OCI-LY1 (cell line): ENCODE data around the gene CRYBG3.

Experiments
- H2AFZ ChIP-seq: fragments of 200-600 bp; sonication (generic), shearing (Covaris generic); 2 replicates; pipeline ENCODE4 v1.6.0; 2014; ENCODE audit warnings: antibody characterized with exemption, mild to moderate bottlenecking, low read length
- H3F3A ChIP-seq: fragments of 200-600 bp; sonication (generic), shearing (Covaris generic); 2 replicates; pipeline ENCODE4 v1.6.0; 2014; ENCODE audit warnings: mild to moderate bottlenecking, antibody characterized with exemption, low read length, moderate library complexity; ENCODE audit not compliant: insufficient read depth
- H3K27ac ChIP-seq: fragments of 200-600 bp; sonication (generic); 2 replicates; pipeline ENCODE4 v1.5.1; 2014; ENCODE audit warnings: low read length, mixed run types, mild to moderate bottlenecking, low read depth; ENCODE audit not compliant: poor library complexity, severe bottlenecking
- H3K27me3 ChIP-seq: fragments of 200-600 bp; sonication (generic); 2 replicates; pipeline ENCODE4 v1.6.0; 2014; ENCODE audit warnings: antibody characterized with exemption, mild to moderate bottlenecking, low read length, moderate library complexity; ENCODE audit not compliant: insufficient read depth
- H3K36me3 ChIP-seq: fragments of 200-600 bp; sonication (generic); 2 replicates; pipeline ENCODE4 v1.6.1; 2014; ENCODE audit warnings: mild to moderate bottlenecking, antibody characterized with exemption, low read length, moderate library complexity, mixed read lengths; ENCODE audit not compliant: insufficient read depth
- H3K4me1 ChIP-seq: fragments of 200-600 bp; sonication (generic); 2 replicates; pipeline ENCODE4 v1.5.1; 2014; ENCODE audit warnings: mild to moderate bottlenecking, low read length, moderate library complexity; ENCODE audit not compliant: insufficient read depth, severe bottlenecking
- H3K4me2 ChIP-seq: fragments of 200-600 bp; sonication (generic), shearing (Covaris generic); 2 replicates; pipeline ENCODE4 v1.6.1; 2014; ENCODE audit warnings: low read length
- H3K4me3 ChIP-seq: fragments of 200-600 bp; sonication (generic); 2 replicates; pipeline ENCODE4 v1.5.1; 2014; ENCODE audit warnings: low read length, low read depth, mild to moderate bottlenecking, mixed read lengths; ENCODE audit not compliant: poor library complexity, severe bottlenecking
- H3K79me2 ChIP-seq: fragments of 200-600 bp; shearing (Covaris generic); 2 replicates; pipeline ENCODE4 v1.6.1; 2016; ENCODE audit warnings: mixed run types, low read length, mixed read lengths; ENCODE audit not compliant: insufficient read depth
- H3K9ac ChIP-seq: fragments of 200-600 bp; sonication (generic), shearing (Covaris generic); 2 replicates; pipeline ENCODE4 v1.6.1; 2014; ENCODE audit warnings: mild to moderate bottlenecking, low read length, mixed read lengths
- H3K9me2 ChIP-seq: fragments of 200-600 bp; sonication (generic), shearing (Covaris generic); 2 replicates; pipeline ENCODE4 v1.6.1; 2014; ENCODE audit warnings: low read depth, mild to moderate bottlenecking, low read length, mixed read lengths
- H3K9me3 ChIP-seq: fragments of 200-600 bp; shearing (Covaris generic); 2 replicates; pipeline ENCODE4 v1.6.1; 2014; ENCODE audit warnings: low read length, mixed read lengths
- H4K20me1 ChIP-seq: fragments of 200-600 bp; sonication (generic), shearing (Covaris generic); 2 replicates; pipeline ENCODE4 v1.6.0; 2016; ENCODE audit warnings: mild to moderate bottlenecking, low read length; ENCODE audit not compliant: insufficient read depth
- EZH2 ChIP-seq: fragments of 200-600 bp; sonication (generic), shearing (Covaris generic); IDR thresholded peaks from 2 replicates; pipeline ENCODE4 v1.8.0; 2017; ENCODE audit warnings: borderline replicate concordance, mixed run types, mild to moderate bottlenecking, antibody characterized with exemption, low read length, moderate library complexity, mixed read lengths
- TF ChIP-seq, protein P1 (sequence below): fragments of 200-600 bp; sonication (generic), shearing (Covaris generic); IDR thresholded peaks from 2 replicates; pipeline ENCODE4 v1.5.1; 2017; ENCODE audit warnings: mild to moderate bottlenecking, antibody characterized with exemption, low read length, moderate library complexity, mixed read lengths

The CRYBG3 gene

GRCh38 chr3:97910931-97911351, 89.1 kb downstream of the CRYBG3 start:
- no peaks in the 10 kb centered on the region for H4K20me1 ChIP-seq
- H2AFZ ChIP-seq: peak overlapping the region; percentile 55; the same call in 1 of the 2 replicates
- no peak overlapping the region for H3K9ac ChIP-seq
- H3K4me3 ChIP-seq: no peak overlapping the region
- no peak for TF ChIP-seq EZH2
- TF ChIP-seq, protein P1, sequence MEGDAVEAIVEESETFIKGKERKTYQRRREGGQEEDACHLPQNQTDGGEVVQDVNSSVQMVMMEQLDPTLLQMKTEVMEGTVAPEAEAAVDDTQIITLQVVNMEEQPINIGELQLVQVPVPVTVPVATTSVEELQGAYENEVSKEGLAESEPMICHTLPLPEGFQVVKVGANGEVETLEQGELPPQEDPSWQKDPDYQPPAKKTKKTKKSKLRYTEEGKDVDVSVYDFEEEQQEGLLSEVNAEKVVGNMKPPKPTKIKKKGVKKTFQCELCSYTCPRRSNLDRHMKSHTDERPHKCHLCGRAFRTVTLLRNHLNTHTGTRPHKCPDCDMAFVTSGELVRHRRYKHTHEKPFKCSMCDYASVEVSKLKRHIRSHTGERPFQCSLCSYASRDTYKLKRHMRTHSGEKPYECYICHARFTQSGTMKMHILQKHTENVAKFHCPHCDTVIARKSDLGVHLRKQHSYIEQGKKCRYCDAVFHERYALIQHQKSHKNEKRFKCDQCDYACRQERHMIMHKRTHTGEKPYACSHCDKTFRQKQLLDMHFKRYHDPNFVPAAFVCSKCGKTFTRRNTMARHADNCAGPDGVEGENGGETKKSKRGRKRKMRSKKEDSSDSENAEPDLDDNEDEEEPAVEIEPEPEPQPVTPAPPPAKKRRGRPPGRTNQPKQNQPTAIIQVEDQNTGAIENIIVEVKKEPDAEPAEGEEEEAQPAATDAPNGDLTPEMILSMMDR: no peak
- H3K79me2 ChIP-seq: no peaks in the 10 kb centered on the region
- no peak overlapping the region for H3K27ac ChIP-seq
- H3K9me2 ChIP-seq: no peaks in the 10 kb centered on the region
- no peaks in the 10 kb centered on the region for H3K36me3 ChIP-seq
- H3K27me3 ChIP-seq: no peaks in the 10 kb centered on the region
- no peak overlapping the region for H3K4me2 ChIP-seq
- peaks cover 12% of the 10 kb centered on the region for H3K4me1 ChIP-seq
- H3F3A ChIP-seq: no peaks in the 10 kb centered on the region
- H3K9me3 ChIP-seq: no peaks in the 10 kb centered on the region

DNA sequence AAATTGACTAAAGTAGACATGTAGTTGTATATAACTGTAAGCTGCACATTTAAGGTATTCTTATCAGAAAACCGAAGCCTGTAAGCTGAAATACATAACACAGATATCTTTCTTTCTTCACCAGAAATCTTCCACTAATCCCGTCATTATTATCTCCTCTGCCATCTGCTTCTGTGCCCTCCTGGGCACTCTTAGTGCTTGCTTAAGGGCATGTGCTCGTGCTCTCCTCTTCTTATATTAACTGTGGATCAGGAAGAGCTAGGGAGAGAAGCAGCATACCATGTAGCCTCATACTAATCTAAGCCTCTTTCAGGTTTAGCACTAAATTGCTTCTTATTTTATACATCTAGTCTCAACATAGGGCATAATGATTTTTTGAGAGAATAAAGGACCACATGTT, 89.6 kb downstream of the CRYBG3 start:
- Histone ChIP-seq H3F3A (no peaks in the 10 kb centered on the region), H3K4me1 (peaks cover 12% of the 10 kb centered on the region), H2AFZ (no peak overlapping the region), H4K20me1 (no peaks in the 10 kb centered on the region), H3K79me2 (no peaks in the 10 kb centered on the region), H3K9me2 (no peaks in the 10 kb centered on the region), H3K27me3 (no peaks in the 10 kb centered on the region), H3K9me3 (no peaks in the 10 kb centered on the region), H3K27ac (no peak overlapping the region), H3K4me3 (no peak overlapping the region), H3K36me3 (no peaks in the 10 kb centered on the region), H3K4me2 (no peak overlapping the region), H3K9ac (no peak overlapping the region)
- no peak for TF ChIP-seq EZH2
- TF ChIP-seq, protein P1: no peak

DNA sequence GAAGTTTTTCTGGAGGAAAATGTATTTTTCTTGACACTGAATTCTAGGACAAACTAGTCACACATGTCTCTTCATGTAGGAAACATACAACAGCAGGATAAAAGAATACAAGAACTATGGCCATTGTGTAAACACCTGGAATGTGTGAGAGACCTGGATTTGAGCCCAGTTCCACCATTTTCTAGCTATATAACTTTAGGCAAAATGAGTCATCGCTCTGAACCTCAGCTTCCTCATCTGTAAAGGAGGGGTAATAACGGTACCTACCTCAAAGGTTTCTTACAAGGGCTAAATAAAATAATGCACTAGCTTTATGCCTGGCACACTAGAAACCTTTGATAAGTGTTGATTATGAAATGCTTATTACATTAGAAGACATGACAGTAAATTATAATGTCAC, 92.6 kb downstream of the CRYBG3 start:
- TF ChIP-seq, protein P1: no peak
- TF ChIP-seq EZH2: no peak
- Histone ChIP-seq H3F3A (no peaks in the 10 kb centered on the region), H3K4me3 (no peak overlapping the region), H3K27me3 (no peaks in the 10 kb centered on the region), H3K4me1 (peaks cover 12% of the 10 kb centered on the region), H4K20me1 (no peaks in the 10 kb centered on the region), H3K27ac (no peak overlapping the region), H3K36me3 (no peaks in the 10 kb centered on the region), H3K9me2 (no peaks in the 10 kb centered on the region), H3K9me3 (no peaks in the 10 kb centered on the region), H3K79me2 (no peaks in the 10 kb centered on the region), H2AFZ (no peak overlapping the region), H3K4me2 (no peak overlapping the region), H3K9ac (no peak overlapping the region)
